ENCODE measurements around the gene ZNHIT6. TPM values are rescaled to one million over a fixed set of nuclear protein-coding genes. Genes with fewer than 3 reads are reported as not detected.

ZNHIT6 gene
- total RNA-seq, 1 experiment from 2014 or later, result 56.2 TPM

DNA sequence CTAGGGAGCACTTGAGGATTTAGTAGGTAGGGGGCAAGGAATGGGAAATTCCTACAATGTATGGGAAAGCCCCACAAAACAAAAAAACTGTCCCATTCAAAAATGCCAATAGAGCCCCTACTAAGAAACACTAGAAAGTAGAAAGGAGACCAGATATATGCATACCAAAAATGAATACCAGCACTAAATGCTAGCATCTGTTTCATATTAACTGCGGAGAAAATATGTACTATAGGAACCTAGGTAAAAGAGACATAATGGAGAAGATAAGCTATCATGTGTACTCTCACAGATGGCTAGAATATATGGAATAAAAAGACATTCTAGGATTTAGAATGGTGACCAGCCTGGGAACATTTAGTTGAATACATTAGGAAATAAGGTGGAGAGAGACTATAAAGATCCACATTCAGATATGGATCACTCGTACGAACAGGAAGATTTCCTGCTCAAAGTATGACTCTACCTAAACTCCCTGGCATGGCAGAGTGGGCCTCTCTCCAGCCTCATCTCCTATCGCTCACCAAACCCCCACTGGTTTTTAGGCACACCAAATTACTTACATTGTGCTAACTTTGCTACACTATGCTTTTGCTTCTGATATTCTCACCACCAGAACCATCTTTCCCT, 18.3 kb downstream of the ZNHIT6 start:
- in situ Hi-C loops (cut with HindIII; ENCODE audit: low pct_unique_long_range_greater_than_20kb, low sequenced_read_pairs), result loop anchor here (25.0 kb wide), 1 partner anchor 378 kb away; no protein-coding TSS in a partner anchor
- TF ChIP-seq TCF7L2 (IDR thresholded peaks at IDR 0.05; ENCODE audit: low read depth, low read length), result no peak
- TF ChIP-seq POLR2AphosphoS5 (IDR thresholded peaks at IDR 0.05; ENCODE audit: low read depth, low read length), result no peak
- TF ChIP-seq, protein P1, sequence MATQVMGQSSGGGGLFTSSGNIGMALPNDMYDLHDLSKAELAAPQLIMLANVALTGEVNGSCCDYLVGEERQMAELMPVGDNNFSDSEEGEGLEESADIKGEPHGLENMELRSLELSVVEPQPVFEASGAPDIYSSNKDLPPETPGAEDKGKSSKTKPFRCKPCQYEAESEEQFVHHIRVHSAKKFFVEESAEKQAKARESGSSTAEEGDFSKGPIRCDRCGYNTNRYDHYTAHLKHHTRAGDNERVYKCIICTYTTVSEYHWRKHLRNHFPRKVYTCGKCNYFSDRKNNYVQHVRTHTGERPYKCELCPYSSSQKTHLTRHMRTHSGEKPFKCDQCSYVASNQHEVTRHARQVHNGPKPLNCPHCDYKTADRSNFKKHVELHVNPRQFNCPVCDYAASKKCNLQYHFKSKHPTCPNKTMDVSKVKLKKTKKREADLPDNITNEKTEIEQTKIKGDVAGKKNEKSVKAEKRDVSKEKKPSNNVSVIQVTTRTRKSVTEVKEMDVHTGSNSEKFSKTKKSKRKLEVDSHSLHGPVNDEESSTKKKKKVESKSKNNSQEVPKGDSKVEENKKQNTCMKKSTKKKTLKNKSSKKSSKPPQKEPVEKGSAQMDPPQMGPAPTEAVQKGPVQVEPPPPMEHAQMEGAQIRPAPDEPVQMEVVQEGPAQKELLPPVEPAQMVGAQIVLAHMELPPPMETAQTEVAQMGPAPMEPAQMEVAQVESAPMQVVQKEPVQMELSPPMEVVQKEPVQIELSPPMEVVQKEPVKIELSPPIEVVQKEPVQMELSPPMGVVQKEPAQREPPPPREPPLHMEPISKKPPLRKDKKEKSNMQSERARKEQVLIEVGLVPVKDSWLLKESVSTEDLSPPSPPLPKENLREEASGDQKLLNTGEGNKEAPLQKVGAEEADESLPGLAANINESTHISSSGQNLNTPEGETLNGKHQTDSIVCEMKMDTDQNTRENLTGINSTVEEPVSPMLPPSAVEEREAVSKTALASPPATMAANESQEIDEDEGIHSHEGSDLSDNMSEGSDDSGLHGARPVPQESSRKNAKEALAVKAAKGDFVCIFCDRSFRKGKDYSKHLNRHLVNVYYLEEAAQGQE (IDR thresholded peaks at IDR 0.05; ENCODE audit: insufficient read depth in 1 of 2, low read depth in 2 of 2, low read length in 1 of 2), result no peak
- no peak for TF ChIP-seq SIN3A (IDR thresholded peaks at IDR 0.05; ENCODE audit: borderline replicate concordance, insufficient read depth, low read depth, low read length)
- Histone ChIP-seq H3K4me1 (ENCODE audit: control insufficient read depth, insufficient read depth, low read length) (peaks cover 11% of the 10 kb centered on the region), H3K9me3 (ENCODE audit: control insufficient read depth, insufficient read depth, low read depth, low read length) (no peaks in the 10 kb centered on the region), H3K27ac (ENCODE audit: low read length) (peak overlapping the region; percentile 52; the same call in 1 of the 2 replicates), H3K4me3 (ENCODE audit: low read depth in 2 of 2, low read length in 2 of 2) (no peak overlapping the region), H3K27me3 (ENCODE audit: control insufficient read depth, insufficient read depth, low read length) (no peaks in the 10 kb centered on the region), H3K36me3 (ENCODE audit: control insufficient read depth, insufficient read depth, low read length) (peaks cover 19% of the 10 kb centered on the region)
- POLR2A ChIA-PET, result no interaction called here
- DNase-seq (ENCODE audit: low read depth, low spot score) (no peak), ATAC-seq (0 out of 2 replicates have a peak, but pooled peaks have one; percentile 16)
- CTCF ChIA-PET, result no interaction called here
- BruUV-seq (replicated peaks), result no TSS peak
- intact Hi-C loops (cut with micrococcal nuclease; ENCODE audit: unreplicated experiment), result loop anchor here (2.0 kb wide), 1 partner anchor 33 kb away; no protein-coding TSS in a partner anchor

DNA sequence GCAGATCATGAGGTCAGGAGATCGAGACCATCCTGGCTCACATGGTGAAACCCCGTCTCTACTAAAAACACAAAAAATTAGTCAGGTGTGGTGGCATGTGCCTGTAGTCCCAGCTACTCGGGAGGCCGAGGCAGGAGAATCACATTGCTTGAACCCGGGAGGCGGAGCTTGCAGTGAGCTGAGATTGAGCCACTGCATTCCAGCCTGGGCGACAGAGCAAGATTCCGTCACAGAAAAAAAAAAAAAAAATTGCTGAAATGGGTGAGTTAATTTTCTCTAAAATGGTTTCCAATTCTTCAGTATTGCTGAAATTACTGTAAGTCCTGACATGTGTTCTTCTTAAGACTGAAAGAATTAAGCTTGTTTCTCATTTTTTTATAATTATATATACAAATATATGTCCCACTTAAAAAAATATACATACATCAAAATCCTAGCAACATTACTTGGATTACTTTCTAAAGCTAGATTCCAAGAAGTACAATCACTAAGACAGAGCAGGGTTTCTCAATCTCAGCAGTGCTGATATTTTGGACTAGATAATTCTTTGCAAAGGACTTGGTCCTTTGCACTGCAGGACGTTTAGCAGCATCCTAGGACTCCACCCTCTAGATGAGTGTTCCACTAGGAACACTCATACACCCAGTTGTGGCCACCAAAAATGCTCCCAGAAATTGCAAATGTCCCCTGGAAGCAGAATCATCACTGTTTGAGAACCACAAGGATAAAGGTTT, 24.8 kb downstream of the ZNHIT6 start:
- in situ Hi-C loops (cut with HindIII; ENCODE audit: low pct_unique_long_range_greater_than_20kb, low sequenced_read_pairs), result loop anchor here (25.0 kb wide), 1 partner anchor 371 kb away; no protein-coding TSS in a partner anchor
- no peak for ATAC-seq
- TF ChIP-seq, protein P1 (IDR thresholded peaks at IDR 0.05; ENCODE audit: insufficient read depth in 1 of 2, low read depth in 2 of 2, low read length in 1 of 2), result no peak
- TF ChIP-seq TCF7L2 (IDR thresholded peaks at IDR 0.05; ENCODE audit: low read depth, low read length) (no peak), SIN3A (IDR thresholded peaks at IDR 0.05; ENCODE audit: borderline replicate concordance, insufficient read depth, low read depth, low read length) (no peak), POLR2AphosphoS5 (IDR thresholded peaks at IDR 0.05; ENCODE audit: low read depth, low read length) (no peak)
- TF ChIP-seq, protein P2, sequence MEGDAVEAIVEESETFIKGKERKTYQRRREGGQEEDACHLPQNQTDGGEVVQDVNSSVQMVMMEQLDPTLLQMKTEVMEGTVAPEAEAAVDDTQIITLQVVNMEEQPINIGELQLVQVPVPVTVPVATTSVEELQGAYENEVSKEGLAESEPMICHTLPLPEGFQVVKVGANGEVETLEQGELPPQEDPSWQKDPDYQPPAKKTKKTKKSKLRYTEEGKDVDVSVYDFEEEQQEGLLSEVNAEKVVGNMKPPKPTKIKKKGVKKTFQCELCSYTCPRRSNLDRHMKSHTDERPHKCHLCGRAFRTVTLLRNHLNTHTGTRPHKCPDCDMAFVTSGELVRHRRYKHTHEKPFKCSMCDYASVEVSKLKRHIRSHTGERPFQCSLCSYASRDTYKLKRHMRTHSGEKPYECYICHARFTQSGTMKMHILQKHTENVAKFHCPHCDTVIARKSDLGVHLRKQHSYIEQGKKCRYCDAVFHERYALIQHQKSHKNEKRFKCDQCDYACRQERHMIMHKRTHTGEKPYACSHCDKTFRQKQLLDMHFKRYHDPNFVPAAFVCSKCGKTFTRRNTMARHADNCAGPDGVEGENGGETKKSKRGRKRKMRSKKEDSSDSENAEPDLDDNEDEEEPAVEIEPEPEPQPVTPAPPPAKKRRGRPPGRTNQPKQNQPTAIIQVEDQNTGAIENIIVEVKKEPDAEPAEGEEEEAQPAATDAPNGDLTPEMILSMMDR (IDR thresholded peaks at IDR 0.05), result no peak

More for the DNA sequence above, 24.8 kb downstream of the ZNHIT6 start:
- ChIA-PET POLR2A (interaction anchor here (0.6 to 0.7 kb wide), 3 partner anchors 9 to 76 kb away, joined by 3 to 8 read pairs (median 4); no protein-coding TSS in a partner anchor), CTCF (interaction anchor here (0.7 to 0.9 kb wide), 3 partner anchors 9 to 140 kb away, joined by 4 to 6 read pairs (median 4); no protein-coding TSS in a partner anchor)
- H3K4me1 ChIP-seq (ENCODE audit: control insufficient read depth, insufficient read depth, low read length), result no peaks in the 10 kb centered on the region; the same call in 1 of the 2 replicates
- H3K4me3 ChIP-seq (ENCODE audit: low read depth in 2 of 2, low read length in 2 of 2), result no peak overlapping the region
- BruUV-seq (replicated peaks), result no TSS peak
- intact Hi-C loops (cut with micrococcal nuclease; ENCODE audit: unreplicated experiment), result no loop called here
- H3K36me3 ChIP-seq (ENCODE audit: control insufficient read depth, insufficient read depth, low read length), result peaks cover 20% of the 10 kb centered on the region
- H3K9me3 ChIP-seq (ENCODE audit: control insufficient read depth, insufficient read depth, low read depth, low read length), result no peaks in the 10 kb centered on the region
- H3K27ac ChIP-seq (ENCODE audit: low read length), result no peak overlapping the region
- no peaks in the 10 kb centered on the region for H3K27me3 ChIP-seq (ENCODE audit: control insufficient read depth, insufficient read depth, low read length)
- DNase-seq (ENCODE audit: low read depth, low spot score), result no peak
